Activated CD8-positive, alpha-beta memory T cell treated with anti-CD3 and anti-CD28 coated beads for 4 hours (primary cell): ENCODE data around the gene TSHZ2.

ENCODE experiments used
- DNase-seq, 2 donors: peaks; one replicate each; pipeline ENCODE4 v3.0.0-alpha.2; 2020; ENCODE audit warnings: low read depth in 2 of 2

TSHZ2 gene, protein sequence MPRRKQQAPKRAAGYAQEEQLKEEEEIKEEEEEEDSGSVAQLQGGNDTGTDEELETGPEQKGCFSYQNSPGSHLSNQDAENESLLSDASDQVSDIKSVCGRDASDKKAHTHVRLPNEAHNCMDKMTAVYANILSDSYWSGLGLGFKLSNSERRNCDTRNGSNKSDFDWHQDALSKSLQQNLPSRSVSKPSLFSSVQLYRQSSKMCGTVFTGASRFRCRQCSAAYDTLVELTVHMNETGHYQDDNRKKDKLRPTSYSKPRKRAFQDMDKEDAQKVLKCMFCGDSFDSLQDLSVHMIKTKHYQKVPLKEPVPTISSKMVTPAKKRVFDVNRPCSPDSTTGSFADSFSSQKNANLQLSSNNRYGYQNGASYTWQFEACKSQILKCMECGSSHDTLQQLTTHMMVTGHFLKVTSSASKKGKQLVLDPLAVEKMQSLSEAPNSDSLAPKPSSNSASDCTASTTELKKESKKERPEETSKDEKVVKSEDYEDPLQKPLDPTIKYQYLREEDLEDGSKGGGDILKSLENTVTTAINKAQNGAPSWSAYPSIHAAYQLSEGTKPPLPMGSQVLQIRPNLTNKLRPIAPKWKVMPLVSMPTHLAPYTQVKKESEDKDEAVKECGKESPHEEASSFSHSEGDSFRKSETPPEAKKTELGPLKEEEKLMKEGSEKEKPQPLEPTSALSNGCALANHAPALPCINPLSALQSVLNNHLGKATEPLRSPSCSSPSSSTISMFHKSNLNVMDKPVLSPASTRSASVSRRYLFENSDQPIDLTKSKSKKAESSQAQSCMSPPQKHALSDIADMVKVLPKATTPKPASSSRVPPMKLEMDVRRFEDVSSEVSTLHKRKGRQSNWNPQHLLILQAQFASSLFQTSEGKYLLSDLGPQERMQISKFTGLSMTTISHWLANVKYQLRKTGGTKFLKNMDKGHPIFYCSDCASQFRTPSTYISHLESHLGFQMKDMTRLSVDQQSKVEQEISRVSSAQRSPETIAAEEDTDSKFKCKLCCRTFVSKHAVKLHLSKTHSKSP (N-terminal part only)

DNA sequence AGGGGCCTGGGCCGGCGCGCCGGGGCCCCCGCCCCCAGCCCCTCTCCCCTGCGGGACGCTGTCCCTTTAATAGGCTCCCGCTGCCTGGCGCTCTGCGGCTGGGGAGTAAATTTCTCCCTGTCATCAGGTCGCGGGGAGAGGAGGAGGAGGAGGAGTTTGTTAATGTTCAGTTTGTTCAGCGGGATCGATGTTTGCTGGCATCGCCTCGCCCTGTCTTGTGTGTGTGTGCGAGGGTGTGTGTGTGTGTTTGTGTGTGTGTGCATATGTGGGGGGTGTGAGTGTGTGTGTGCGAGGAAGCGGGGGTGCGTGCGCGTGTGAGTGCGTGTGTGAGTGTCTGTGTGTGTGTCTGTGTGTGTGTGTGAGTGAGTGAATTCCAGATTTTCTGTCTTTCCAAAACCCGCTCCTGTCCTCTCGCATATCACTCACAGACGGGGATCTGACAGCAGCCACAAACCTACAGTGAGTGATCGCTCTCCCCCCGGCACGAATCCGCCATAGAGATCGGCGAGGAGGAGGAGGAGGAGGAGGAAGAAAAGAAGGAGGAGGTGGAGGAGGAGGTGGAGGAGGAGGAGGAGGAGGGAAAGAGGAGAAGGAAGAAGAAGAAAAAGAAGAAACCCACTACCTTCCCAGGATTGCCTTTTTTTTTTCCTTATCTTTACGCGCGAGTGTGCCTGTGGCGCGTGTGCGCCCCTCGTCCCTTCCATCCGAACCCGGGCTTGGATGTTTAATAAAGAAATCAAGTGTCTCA, at the start of gene TSHZ2:
TSHZ2 (plus strand) TSS at position 169 of the 748 bp plus-strand sequence. CDS start 936 bp downstream, outside the sequence.
- DNase-seq: peak in 1 of 2 donors; percentile 6

DNA sequence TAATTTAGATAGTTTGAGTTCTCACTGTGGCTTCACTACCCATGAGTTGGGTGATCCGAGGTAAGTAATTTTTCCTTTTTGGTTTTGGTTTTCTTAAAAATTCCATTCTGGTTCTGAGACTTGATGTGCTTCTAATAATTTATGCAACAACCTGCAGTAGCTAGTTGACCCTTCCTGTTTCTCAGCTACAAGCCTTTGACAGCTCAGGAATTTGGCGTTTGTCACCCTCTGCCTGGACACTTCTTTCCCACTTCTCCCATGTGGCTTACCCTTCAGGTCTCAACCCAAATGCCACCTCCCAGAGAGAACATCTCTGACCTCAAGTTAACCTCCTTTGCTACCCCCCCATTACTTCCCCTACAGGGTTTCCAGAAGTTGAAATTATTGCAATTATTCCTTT, 49.7 kb upstream of the TSHZ2 start:
- DNase-seq: no peak

DNA sequence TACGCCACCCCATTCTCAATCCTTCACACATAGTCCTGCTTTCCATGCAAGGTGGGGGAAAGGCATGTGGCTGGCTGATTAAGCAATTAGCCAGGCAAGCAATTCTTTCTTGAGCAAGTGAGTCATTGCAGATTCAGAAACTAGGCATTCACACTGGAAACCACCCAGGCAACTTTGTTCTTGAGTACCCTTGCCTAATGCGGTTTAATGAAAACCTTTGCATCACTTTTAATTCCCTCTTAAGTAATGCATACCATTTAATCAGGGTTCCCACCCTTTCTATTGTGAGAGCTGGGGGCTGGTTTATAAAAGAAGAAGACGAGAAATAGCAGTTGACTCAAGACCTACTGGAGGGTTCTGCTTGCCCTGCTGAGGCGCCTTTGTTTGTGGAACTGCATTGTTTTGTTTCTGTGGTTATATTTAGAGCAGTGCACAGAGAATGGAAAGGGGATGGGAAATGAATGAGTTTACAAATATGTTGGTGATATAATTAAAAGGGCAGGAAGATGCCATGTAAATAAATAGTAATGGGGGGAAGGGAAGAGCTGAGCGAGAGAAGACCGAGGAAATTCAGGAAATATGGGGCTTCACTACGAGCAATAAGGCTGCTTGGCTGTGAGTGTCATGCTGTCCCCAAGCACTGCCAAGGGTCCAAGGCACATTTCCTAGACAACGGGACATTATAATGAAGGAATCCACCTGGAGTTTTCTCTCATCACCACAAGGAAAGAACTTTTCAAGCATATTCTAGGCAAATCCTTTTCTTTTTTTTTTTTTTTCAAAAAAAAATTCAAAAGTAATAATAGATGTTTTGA, 48.8 kb upstream of the TSHZ2 start:
- no peak for DNase-seq

DNA sequence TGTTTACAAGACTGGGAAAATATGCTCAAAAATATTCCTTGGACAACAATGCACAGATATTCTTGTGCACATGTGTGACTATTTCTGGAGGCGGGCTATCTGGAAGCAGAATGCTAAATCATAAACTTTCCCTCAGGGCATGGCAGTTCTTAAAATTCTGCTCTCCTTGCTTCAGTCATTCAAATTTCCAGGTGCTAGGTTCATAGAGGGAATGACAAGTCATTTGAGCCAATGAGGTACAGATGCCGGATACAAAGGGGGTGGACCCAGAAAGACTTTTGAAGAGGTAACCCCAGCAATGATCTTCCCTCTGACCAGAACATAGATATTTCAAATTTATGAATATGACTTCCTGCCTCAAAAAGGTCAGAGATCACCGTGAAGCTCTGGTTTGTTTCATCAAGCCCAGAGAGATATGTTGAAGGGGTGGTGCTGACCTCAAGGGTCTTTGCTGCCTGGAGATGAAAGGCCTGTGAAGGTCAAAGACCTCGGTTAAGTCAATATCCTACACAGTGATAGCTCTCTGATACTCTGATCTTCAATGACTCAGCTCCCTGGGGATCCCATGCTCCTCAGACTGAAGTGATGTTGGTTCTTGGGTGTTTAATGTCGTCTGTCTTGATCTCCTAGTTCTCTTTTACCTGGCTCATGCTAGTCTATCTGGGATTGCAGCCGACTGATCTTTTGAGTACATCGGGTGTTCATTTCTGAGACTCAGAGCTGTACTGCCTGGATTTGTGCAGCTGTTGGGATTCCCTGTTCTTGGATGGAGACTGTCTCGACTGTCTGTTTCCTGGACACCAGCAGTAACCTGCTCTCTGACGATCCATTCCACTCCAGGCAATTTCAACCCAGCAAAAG, 47.5 kb upstream of the TSHZ2 start:
- DNase-seq: no peak

DNA sequence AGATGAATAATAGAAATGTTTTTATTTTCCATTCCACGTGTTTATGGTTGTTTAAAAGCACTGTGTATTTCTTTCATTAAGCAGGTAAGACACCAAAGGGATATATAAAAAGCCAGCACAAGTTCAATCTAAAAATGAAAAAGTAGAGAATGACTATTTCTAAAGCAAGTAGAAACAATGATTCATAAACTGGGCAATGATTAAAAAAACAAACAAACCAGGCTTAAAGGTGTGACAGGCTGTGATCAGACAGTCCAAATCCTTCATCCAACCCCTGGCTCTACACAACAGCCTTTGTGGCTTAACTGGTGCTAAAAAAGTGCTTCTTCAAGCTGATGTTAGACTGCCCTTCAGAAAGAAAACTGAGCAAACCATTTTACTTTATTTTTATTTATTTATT, 45.7 kb upstream of the TSHZ2 start:
- no peak for DNase-seq

DNA sequence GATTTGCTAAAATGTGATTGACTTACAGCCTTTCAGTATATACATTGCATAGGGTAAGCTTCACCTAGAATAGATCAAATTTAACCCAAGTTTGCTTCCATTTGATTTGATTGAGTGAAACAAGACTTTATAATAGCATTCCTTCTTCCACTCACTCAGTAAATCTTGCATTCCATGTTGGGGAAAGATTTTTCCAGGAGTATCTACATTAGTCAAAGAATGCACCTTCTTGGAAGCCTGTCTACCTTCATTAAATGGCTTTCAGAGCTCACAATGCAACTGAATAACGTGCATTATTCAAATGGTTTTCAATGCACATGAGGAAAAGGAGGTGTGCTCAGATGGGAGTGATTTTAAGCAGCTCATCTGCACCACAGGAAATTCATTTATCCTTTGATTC, 38.3 kb upstream of the TSHZ2 start:
- no peak for DNase-seq

DNA sequence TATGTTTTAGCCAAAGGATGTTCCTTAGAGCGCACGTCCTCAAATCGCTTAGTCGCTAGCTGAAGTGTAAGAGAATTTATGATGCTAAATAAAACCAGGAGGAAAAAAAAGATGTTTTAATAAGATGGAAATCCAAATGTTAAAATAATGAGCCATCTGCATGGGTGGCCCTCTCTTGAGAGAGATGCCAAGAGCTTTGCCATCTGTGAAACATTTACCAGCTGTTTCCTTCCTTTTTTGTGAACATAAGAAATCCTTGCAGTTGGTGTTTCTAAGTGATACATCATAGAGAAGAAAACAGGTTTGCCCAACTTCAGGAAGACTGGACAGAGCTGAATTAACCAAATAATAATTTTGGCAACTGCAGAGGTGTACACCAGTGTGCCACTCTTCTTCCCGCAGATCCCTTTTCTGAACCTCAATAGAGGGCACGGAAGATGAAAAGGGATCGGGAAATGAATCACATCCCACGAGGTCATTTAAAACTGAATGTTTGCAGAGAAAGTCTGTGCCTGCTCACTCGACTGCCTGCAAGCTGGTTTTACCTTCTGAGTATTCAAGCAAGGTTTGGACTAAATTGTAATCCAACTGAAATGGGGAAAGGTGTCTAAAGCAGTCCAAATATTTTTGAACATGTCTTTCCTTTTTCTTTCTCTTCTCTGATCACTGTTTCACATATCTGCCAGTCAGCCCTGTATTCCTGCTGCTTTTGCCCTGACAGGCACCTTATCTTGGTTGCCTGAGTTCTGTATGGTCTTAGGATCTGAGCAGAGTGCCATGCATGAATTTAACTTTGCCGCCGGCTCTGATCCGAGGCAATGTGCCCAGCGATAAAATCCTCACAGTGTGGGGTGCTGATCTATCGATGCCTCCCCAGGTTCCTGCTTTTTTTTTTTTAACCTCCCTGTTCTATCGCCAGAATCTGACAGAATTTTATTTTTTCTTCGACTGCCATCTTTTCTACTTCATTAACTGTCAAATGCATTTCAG, 35.5 kb upstream of the TSHZ2 start:
- DNase-seq: no peak

DNA sequence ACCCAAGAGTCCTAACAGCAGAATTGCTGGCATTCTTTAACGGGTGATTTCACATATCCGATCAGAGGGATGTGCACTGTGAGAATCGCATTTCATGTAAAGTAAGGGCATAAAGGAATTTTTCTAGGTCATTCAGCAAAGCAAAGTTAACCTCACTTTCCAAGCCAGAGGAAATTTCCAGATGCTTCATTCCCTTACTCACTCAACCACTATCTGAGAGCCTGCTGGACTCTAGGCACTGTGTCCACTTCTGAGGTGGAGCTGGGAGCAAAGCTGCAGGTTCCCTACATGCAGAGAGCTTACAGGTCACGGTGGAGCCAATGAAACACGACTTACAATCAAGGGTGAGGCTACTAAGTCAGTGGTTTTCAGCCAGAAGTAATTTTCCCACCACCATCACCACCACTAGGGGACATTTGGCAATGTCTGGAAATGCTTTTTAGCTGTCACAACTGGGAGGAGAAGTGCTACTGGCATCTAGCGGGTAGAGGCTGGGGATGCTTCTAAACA, 34.5 kb upstream of the TSHZ2 start:
- DNase-seq: no peak

DNA sequence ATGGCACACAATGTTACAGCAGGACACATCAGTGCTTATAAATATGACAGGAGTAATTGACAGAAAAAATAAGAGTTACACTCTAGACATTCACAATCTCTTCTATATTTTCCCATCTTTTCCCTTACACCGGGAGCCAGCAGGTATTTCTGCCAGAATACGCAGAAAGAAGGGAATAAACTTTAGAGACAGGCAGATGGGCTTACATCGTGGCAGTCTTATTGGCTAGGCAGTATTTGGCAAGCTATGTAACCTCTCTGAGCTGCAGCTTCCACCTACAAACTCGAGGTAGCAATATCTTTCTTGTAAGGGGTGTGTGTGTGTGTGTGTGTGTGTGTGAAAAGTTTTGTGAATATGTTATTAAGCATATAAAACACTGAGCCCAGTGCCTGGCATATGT, 33.0 kb upstream of the TSHZ2 start:
- no peak for DNase-seq

DNA sequence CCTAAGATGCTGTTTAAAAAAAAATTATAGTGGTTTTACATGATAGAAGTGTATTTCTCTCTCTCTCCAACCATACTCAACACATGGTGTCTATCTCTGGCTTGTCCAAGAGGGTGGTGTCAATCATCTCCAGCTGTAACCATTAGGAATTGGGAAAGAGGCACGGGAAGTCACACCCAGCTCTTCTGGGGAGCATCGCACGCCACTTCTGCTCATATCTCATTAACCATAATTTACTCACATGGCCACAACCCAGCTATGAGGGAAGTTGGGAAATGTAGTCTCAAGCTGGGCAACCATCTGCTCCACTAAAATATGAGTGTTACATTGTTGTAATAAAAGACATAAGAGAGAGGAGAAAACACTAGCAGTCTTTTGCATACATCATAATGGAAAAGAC, 30.4 kb upstream of the TSHZ2 start:
- DNase-seq: no peak

DNA sequence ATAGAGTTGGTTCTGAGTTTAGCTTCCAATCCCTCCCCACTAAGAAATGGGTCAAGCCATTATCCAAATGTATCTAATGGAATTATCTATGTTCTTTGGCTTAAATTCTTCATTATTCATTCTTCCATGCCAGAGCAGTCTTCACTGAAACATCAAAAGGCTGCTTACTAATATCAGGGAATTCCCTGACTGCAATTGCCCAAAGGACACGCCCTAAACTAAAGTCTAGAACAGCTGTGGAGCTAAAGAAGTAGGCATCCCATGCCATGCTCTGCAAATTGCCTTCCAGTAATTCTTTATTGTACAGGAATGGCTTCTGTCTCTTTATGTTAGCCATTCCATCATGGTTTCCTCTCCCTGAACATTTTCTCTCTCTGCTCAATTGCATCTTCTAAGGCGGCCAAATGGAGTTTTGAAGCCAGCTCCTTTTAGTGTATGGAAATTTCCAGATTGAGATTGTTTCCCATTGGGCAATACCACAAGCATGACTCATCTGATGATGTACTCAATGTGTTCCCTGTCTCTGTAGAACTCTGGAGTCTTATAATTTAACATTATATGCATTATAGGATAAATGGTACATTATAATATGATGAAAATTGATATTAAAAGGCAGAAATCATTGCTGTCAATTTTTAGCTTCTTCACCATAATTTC, 28.8 kb upstream of the TSHZ2 start:
- DNase-seq: no peak

DNA sequence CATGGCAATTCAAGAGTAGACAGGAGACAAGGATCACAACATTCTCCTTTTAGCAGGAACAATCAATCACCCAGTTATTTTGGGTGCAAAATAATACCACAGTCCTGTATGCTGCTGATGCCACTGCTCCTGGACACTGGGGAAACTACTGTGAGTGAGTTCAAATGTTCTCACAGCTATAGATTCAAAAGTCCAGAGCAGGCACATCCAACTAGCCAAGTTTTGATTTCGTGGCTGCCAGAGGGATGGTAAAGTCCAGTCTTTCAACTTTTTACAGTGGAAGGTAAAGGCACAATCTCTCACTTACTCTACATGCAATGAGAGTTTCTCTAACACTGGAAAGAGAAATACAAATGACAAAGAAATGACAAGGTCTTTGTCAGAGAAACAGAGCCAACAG, 26.9 kb upstream of the TSHZ2 start:
- DNase-seq: no peak

DNA sequence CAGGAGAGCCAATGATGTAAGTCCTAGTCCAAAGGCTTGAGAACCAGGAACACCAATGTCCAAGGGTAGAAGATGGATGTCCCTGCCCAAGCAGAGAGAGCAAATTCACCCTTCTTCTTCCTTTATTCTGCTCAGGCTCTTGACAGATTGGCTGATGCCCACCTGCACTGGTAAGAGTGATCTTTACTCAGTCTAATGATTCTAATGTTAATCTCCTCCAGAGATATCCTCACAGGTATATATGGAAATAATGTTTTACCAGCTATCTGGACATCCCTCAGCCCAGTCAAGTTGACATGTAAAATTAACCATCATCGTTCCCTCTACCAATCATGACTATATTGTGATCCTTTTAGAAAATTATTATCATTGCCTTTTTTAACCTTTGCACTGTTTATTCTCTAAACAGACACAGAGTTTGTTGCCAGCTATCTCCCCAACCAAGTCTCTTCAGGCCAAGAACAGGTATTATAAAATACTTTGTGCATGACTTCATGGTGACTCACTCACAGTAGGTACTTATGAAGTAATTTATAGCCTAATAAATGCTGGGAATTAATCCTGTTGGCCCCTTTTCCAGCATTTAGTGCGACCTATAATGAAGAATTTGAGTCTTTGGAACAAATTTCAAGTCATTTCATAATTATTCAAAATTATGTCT, 26.2 kb upstream of the TSHZ2 start:
- no peak for DNase-seq

DNA sequence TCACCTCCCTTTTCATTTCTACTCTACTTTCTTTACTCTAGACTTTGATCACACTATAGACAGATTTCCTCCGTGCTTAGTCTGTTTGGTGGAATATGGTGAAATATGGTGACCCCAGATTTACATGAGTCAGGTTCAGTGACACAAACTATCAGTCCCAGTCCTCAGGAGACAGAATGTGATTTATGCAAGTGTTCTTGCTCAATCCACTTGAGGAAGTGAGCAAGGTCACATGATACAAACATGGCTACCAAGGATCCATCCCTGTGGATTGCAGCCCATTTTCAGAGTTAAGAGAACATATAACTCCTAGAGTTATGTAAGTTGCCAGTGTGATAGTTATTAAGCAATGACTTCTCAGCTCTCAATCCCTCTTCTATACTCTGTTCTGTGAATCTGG, 23.7 kb upstream of the TSHZ2 start:
- DNase-seq: no peak

DNA sequence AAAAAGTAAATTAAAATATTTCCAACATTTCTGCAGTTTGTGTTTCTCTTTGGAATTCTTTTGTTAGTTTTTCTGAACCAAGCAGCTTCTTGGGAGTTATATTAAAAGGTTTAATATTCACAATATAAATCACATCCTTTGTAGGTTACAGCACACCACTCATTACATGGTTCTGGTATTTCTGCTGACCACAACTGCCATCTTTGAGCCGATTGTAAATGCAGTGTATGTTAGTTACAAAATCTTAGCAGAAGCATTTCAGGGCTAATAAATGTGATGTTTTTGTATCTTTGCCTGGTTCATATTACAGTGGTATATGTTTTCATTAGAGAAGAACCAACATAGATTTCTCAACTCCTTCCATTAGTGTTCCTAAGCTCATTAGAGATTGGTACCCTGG, 19.1 kb upstream of the TSHZ2 start:
- DNase-seq: no peak

DNA sequence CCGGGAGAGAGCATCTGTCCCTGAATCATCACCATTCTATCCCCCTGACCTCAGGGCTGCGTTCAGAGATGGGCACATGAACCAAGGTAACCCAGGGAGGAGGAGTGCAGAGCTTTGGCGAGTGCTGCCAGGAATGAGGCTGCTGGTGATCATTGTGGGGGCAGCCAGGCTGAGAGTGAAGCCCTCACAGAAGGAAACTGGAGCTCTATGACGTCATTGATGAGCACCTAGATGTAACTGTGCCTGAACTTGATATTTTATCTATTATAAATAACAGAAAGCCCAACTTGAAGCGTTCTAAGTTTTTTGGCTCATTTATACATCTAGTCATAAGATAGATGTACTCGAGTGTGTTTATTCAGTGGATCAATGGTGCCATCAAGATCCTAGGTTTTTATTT, 17.3 kb upstream of the TSHZ2 start:
- no peak for DNase-seq

DNA sequence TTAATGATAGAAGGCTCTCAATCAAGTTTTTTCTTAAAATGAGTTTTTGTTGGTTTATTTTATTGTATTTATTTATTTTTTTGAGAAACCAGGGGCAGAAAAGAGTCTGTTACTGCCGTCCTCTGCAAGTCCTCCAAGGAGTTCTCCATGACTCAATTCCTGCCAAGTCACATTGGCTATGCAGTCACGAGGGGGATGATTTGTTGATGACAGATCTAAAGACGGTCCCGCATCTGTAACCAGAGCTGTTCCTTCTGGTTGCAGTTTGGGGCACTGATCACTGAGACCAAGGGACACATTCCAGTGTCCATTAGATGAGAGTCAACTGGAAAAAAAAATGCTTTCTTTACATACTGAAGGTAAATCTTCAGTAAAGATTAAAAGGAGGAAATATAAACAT, 13.9 kb upstream of the TSHZ2 start:
- no peak for DNase-seq

DNA sequence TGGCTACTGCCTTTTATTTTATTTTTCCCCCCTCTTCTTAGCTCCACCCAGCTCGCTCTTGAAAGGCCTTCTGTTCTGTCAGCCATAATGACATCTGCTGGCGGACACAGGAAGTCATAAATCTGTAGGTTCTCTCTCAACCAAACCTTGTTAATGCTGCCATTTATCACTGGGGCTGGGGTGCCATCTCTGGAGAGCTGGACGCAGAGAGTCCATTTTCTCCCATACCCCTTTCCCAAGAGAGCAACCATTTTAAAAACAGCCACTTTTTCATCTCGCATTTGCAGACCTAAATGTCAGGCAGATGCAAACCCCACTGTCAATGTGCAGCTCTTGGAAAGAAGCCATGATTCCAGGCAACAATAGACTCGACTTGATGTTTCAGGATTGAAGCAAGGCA, 13.0 kb upstream of the TSHZ2 start:
- no peak for DNase-seq
